UCSD-AML1 (cell line): Measurements from ENCODE around the gene BGN.

Source experiments
- DNase-seq: peaks from one replicate; lab custom pipeline; 2025; ENCODE audit not compliant: unreplicated experiment; lab: John Stamatoyannopoulos, UW

The BGN gene

GRCh38 chrX:153502796-153503195 is 8.0 kb downstream of the BGN start:
- DNase-seq, result no peak

- no peak for DNase-seq
Measured at GRCh38 chrX:153504445-153505016, 9.8 kb downstream of the BGN start.

GRCh38 chrX:153505361-153505760 is 10.6 kb downstream of the BGN start:
- DNase-seq, result no peak

- DNase-seq, result peak; percentile 76
Measured at GRCh38 chrX:153507484-153508178, 12.9 kb downstream of the BGN start.

GRCh38 chrX:153509592-153509991 is 14.8 kb downstream of the BGN start:
- no peak for DNase-seq

GRCh38 chrX:153510383-153510782 is 15.6 kb downstream of the BGN start:
- no peak for DNase-seq

- DNase-seq, result no peak
Measured at GRCh38 chrX:153511784-153512500, 17.2 kb downstream of the BGN start.

- DNase-seq, result no peak
Measured at GRCh38 chrX:153512501-153512893, 17.7 kb downstream of the BGN start.

- DNase-seq, result no peak
Measured at GRCh38 chrX:153513265-153513664, 18.5 kb downstream of the BGN start.

GRCh38 chrX:153514259-153514658 is 19.5 kb downstream of the BGN start:
- no peak for DNase-seq

GRCh38 chrX:153515435-153515834 is 20.7 kb downstream of the BGN start:
- no peak for DNase-seq

- no peak for DNase-seq
Measured at GRCh38 chrX:153516073-153516472, 21.3 kb downstream of the BGN start.

GRCh38 chrX:153517423-153517822 is 22.6 kb downstream of the BGN start, which contains the start of gene ATP2B3:
Gene ATP2B3 (plus strand): TSS chrX:153517642. CDS start chrX:153536248, 18,606 bp downstream.
- no peak for DNase-seq

GRCh38 chrX:153517946-153518834 is 23.4 kb downstream of the BGN start:
- DNase-seq, result no peak

- no peak for DNase-seq
Measured at GRCh38 chrX:153519569-153520286, 24.9 kb downstream of the BGN start.

GRCh38 chrX:153520287-153520917 is 25.6 kb downstream of the BGN start:
- no peak for DNase-seq

- DNase-seq, result no peak
Measured at GRCh38 chrX:153521034-153521433, 26.3 kb downstream of the BGN start.

- DNase-seq, result no peak
Measured at GRCh38 chrX:153522259-153522658, 27.5 kb downstream of the BGN start.

- DNase-seq, result no peak
Measured at GRCh38 chrX:153523269-153523668, 28.5 kb downstream of the BGN start.

GRCh38 chrX:153524234-153524633 is 29.5 kb downstream of the BGN start:
- DNase-seq, result no peak
